Activated CD8-positive, alpha-beta memory T cell treated with anti-CD3 and anti-CD28 coated beads for 4 hours (primary cell): ENCODE results near the gene CHCHD3.

Experiments
- DNase-seq, 2 donors: peaks; one replicate each; pipeline ENCODE4 v3.0.0-alpha.2; 2020; ENCODE audit warnings: low read depth in 2 of 2

The CHCHD3 gene

GRCh38 chr7:132815696-132816311 lies 266.1 kb downstream of the CHCHD3 start:
- DNase-seq: no peak

- no peak for DNase-seq
Measured at GRCh38 chr7:132815130-132815529, 266.8 kb downstream of the CHCHD3 start.

- DNase-seq: no peak
Measured at GRCh38 chr7:132810561-132810960, 271.3 kb downstream of the CHCHD3 start.

GRCh38 chr7:132806834-132807233 lies 275.1 kb downstream of the CHCHD3 start:
- DNase-seq: no peak

GRCh38 chr7:132805766-132806165 lies 276.1 kb downstream of the CHCHD3 start:
- no peak for DNase-seq

- no peak for DNase-seq
Measured at GRCh38 chr7:132804849-132805485, 276.9 kb downstream of the CHCHD3 start.

- DNase-seq: no peak
Measured at GRCh38 chr7:132800522-132800921, 281.4 kb downstream of the CHCHD3 start.

GRCh38 chr7:132799081-132799413 lies 282.8 kb downstream of the CHCHD3 start:
- no peak for DNase-seq

GRCh38 chr7:132797152-132797551 lies 284.7 kb downstream of the CHCHD3 start:
- DNase-seq: no peak

- no peak for DNase-seq
Measured at GRCh38 chr7:132793474-132793873, 288.4 kb downstream of the CHCHD3 start.

GRCh38 chr7:132791036-132791435 lies 290.9 kb downstream of the CHCHD3 start:
- DNase-seq: no peak

- DNase-seq: no peak
Measured at GRCh38 chr7:132790104-132790503, 291.8 kb downstream of the CHCHD3 start.

GRCh38 chr7:132789281-132789680 lies 292.6 kb downstream of the CHCHD3 start:
- no peak for DNase-seq

GRCh38 chr7:132785870-132786269 lies 296.0 kb downstream of the CHCHD3 start:
- DNase-seq: no peak

GRCh38 chr7:132784406-132784805 lies 297.5 kb downstream of the CHCHD3 start:
- no peak for DNase-seq

GRCh38 chr7:132783824-132784223 lies 298.1 kb downstream of the CHCHD3 start:
- no peak for DNase-seq

GRCh38 chr7:132782777-132783640 lies 298.9 kb downstream of the CHCHD3 start:
- DNase-seq: no peak

- DNase-seq: no peak
Measured at GRCh38 chr7:132780822-132781221, 301.1 kb downstream of the CHCHD3 start.

- DNase-seq: no peak
Measured at GRCh38 chr7:132779164-132779563, 302.7 kb downstream of the CHCHD3 start.

GRCh38 chr7:132778761-132779160 lies 303.1 kb downstream of the CHCHD3 start:
- no peak for DNase-seq

GRCh38 chr7:132777956-132778355 lies 303.9 kb downstream of the CHCHD3 start:
- no peak for DNase-seq

GRCh38 chr7:132777414-132777813 lies 304.5 kb downstream of the CHCHD3 start:
- no peak for DNase-seq

GRCh38 chr7:132776048-132776620 lies 305.8 kb downstream of the CHCHD3 start:
- DNase-seq: no peak
